PC-9 (cell line): ENCODE results near the gene ATP1A1. TPM values are rescaled to one million over a fixed set of nuclear protein-coding genes. Genes with fewer than 3 reads are reported as not detected.

Experiments used
- BruUV-seq: library from RNA; stranded (reverse); fragments of 400-500 nt; replicated peaks from 2 replicates; lab custom pipeline; 2021; lab: Mats Ljungman, UMichigan
- CTCF ChIA-PET: fragments of 300-600 bp; sonication (Branson Sonifier 250); formaldehyde crosslinking; loops from one replicate; lab custom pipeline; 2022; ENCODE audit warnings: antibody characterized with exemption; lab: Charles Lee
- POLR2A ChIA-PET: fragments of 300-600 bp; sonication (Branson Sonifier 250); formaldehyde crosslinking; loops from one replicate; lab custom pipeline; 2022; ENCODE audit warnings: antibody characterized with exemption; ENCODE audit not compliant: unreplicated experiment; lab: Charles Lee
- DNase-seq, 2 experiments: peaks; one replicate each; pipeline versions ENCODE4 v3.0.0 to v3.0.0-alpha.2; 2015 to 2022; ENCODE audit warnings: mixed read lengths in 1 of 2
- H2AFZ ChIP-seq: fragments of 200-600 bp; sonication (generic); 2 replicates; pipeline ENCODE4 v1.8.1; 2017; ENCODE audit warnings: antibody characterized with exemption
- H3F3A ChIP-seq: fragments of 200-600 bp; sonication (generic); 2 replicates; pipeline ENCODE4 v1.8.1; 2017; ENCODE audit warnings: antibody characterized with exemption, mild to moderate bottlenecking, low read depth; ENCODE audit not compliant: insufficient read depth
- H3K27ac ChIP-seq: fragments of 200-600 bp; sonication (generic); 2 replicates; pipeline ENCODE4 v1.6.1; 2016; ENCODE audit warnings: mixed run types
- H3K27me3 ChIP-seq: fragments of 200-600 bp; sonication (generic); 2 replicates; pipeline ENCODE4 v1.6.1; 2016; ENCODE audit warnings: low read depth, mixed run types; ENCODE audit not compliant: insufficient read depth
- H3K36me3 ChIP-seq: fragments of 200-600 bp; sonication (generic); 2 replicates; pipeline ENCODE4 v1.6.1; 2016; ENCODE audit warnings: low read depth, mixed run types
- H3K4me1 ChIP-seq: fragments of 200-600 bp; sonication (generic); replicated peaks from 2 replicates; pipeline ENCODE4 v1.6.1; 2016; ENCODE audit warnings: mixed run types; ENCODE audit not compliant: insufficient read depth
- H3K4me2 ChIP-seq: fragments of 200-600 bp; sonication (generic); 2 replicates; pipeline ENCODE4 v1.6.1; 2017; ENCODE audit warnings: mixed run types
- H3K4me3 ChIP-seq: fragments of 200-600 bp; sonication (generic); 2 replicates; pipeline ENCODE4 v1.6.1; 2016; ENCODE audit warnings: mixed run types
- H3K79me2 ChIP-seq: fragments of 200-600 bp; sonication (generic); 2 replicates; pipeline ENCODE4 v1.6.1; 2017; ENCODE audit warnings: low read depth, mixed run types
- H3K9me2 ChIP-seq: fragments of 200-600 bp; sonication (generic); 2 replicates; pipeline ENCODE4 v1.8.1; 2017; ENCODE audit warnings: mild to moderate bottlenecking; ENCODE audit not compliant: insufficient read depth
- H3K9me3 ChIP-seq: fragments of 200-600 bp; sonication (generic); 2 replicates; pipeline ENCODE4 v1.8.1; 2016; ENCODE audit warnings: low read depth; ENCODE audit not compliant: insufficient read depth
- H4K20me1 ChIP-seq: fragments of 200-600 bp; sonication (generic); 2 replicates; pipeline ENCODE4 v1.8.1; 2017; ENCODE audit not compliant: insufficient read depth
- EZH2 ChIP-seq: fragments of 200-600 bp; sonication (generic); IDR thresholded peaks from 2 replicates; pipeline ENCODE4 v1.8.0; 2017; ENCODE audit warnings: antibody characterized with exemption, low read depth
- intact Hi-C: fragments of 100-400 bp; cut with micrococcal nuclease; formaldehyde crosslinking; loops from one replicate; pipeline ENCODE4 v1.10.0; 2022; ENCODE audit not compliant: unreplicated experiment
- total RNA-seq: library from RNA; stranded (reverse); gene quantifications from 2 replicates; pipeline ENCODE4 v1.2.3, GENCODE V29; 2021
- TF ChIP-seq, protein P1 (sequence below): fragments of 200-600 bp; sonication (generic); conservative IDR thresholded peaks from 2 replicates; pipeline ENCODE4 v1.6.1; 2017; ENCODE audit warnings: mixed run types, antibody characterized with exemption, mild to moderate bottlenecking, moderate library complexity

Gene ATP1A1
- total RNA-seq, 1 experiment from 2014 or later, result 399 TPM

DNA sequence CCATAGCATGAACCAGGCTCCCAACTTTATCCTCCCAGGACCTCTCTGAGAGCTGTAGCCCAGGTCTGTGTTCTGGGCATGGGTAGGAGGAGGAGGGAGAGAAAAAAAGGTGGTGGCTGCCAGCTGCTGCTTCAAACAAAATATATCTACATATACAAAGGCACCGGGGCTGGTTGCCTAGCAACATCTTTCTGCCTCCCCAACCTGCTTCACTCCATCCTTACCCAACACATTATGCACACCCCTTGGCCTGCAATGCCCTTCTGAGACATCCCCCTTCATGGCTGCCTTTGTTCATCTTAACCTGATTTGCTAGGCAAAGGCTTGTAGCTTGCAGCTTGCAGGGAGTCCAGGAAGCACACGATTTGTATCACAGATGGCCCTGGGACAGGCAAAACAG, 27.2 kb upstream of the ATP1A1 start:
- BruUV-seq, result no TSS peak
- CTCF ChIA-PET, result no interaction called here
- intact Hi-C loops, result no loop called here

DNA sequence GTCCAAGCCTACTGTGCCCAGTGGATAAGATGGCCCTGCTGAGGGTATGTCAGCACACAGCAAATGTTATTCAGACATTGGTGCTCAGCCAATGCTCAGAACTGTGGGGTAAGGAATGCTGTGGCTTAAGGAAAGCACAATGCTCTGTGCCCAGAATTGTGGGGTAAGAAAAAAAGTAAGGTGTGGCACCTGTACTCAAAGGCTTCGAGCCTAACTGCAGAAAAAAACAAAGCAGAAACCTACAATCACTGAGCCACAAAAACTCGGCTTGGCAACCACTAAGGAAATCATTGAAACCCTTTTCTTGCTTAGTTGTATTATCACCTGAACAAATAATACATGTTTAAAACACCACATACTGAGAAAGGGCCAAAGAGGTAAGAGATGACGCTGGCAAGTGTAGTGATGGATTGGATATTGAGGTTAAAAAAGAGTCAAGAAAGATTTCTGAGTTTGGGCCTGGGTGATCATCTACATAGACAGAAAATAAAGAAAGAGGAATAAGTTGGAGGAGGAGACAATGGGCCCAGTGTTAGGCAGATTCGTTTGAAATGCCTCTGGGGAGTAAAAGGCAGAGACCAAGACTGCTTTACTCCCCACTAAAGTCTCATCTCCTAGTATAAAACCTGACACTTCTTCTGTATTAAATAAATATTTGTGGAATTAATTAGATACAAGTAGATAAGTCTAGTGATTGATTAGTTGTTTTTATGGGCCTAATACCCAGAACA, 25.9 kb upstream of the ATP1A1 start:
- TF ChIP-seq, protein P1, sequence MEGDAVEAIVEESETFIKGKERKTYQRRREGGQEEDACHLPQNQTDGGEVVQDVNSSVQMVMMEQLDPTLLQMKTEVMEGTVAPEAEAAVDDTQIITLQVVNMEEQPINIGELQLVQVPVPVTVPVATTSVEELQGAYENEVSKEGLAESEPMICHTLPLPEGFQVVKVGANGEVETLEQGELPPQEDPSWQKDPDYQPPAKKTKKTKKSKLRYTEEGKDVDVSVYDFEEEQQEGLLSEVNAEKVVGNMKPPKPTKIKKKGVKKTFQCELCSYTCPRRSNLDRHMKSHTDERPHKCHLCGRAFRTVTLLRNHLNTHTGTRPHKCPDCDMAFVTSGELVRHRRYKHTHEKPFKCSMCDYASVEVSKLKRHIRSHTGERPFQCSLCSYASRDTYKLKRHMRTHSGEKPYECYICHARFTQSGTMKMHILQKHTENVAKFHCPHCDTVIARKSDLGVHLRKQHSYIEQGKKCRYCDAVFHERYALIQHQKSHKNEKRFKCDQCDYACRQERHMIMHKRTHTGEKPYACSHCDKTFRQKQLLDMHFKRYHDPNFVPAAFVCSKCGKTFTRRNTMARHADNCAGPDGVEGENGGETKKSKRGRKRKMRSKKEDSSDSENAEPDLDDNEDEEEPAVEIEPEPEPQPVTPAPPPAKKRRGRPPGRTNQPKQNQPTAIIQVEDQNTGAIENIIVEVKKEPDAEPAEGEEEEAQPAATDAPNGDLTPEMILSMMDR, result no peak
- TF ChIP-seq EZH2, result no peak
- Histone ChIP-seq H4K20me1 (no peaks in the 10 kb centered on the region), H3K9me2 (peaks cover 3% of the 10 kb centered on the region; the same call in 1 of the 2 replicates), H3K79me2 (no peaks in the 10 kb centered on the region), H3K9me3 (no peaks in the 10 kb centered on the region), H3K4me2 (no peak overlapping the region), H3K27ac (no peak overlapping the region), H3F3A (no peaks in the 10 kb centered on the region), H2AFZ (no peak overlapping the region), H3K4me1 (peaks cover 12% of the 10 kb centered on the region), H3K4me3 (no peak overlapping the region), H3K36me3 (no peaks in the 10 kb centered on the region), H3K27me3 (no peaks in the 10 kb centered on the region)
- CTCF ChIA-PET, result no interaction called here
- no TSS peak for BruUV-seq
- intact Hi-C loops, result no loop called here
- POLR2A ChIA-PET, result no interaction called here
- DNase-seq, result no peak

More for the DNA sequence above, 27.2 kb upstream of the ATP1A1 start:
- DNase-seq, result no peak
- Histone ChIP-seq H3K79me2 (no peaks in the 10 kb centered on the region), H3K27ac (no peak overlapping the region), H3K4me3 (no peak overlapping the region), H4K20me1 (no peaks in the 10 kb centered on the region), H3K36me3 (no peaks in the 10 kb centered on the region), H2AFZ (no peak overlapping the region), H3K4me1 (peaks cover 25% of the 10 kb centered on the region), H3K27me3 (no peaks in the 10 kb centered on the region), H3F3A (peaks cover 8% of the 10 kb centered on the region), H3K9me3 (no peaks in the 10 kb centered on the region), H3K9me2 (peaks cover 3% of the 10 kb centered on the region; the same call in 1 of the 2 replicates), H3K4me2 (no peak overlapping the region)
- POLR2A ChIA-PET, result no interaction called here
- TF ChIP-seq, protein P1, result no peak
- no peak for TF ChIP-seq EZH2

DNA sequence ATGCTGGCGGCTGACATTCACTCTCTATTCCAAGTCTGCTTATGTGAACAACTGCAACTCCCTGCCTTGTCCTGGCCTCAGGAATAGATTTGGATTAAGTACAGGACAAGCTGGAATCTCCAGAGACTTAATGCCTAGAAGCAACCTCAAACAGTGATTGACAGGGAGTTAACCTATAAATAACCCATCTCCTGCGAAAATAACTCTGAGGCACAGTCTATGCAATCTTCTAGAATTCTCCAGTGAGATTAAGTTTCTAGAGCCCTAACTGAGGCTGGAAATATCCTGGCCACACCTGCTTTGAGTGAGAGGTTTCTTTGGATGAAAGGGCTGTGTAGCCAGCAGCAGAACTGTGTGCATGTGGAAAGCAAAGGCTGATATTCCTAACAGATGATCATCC, 25.3 kb upstream of the ATP1A1 start:
- CTCF ChIA-PET, result no interaction called here
- no peaks in the 10 kb centered on the region for H3K9me3 ChIP-seq
- no peak overlapping the region for H3K27ac ChIP-seq
- H3F3A ChIP-seq, result no peaks in the 10 kb centered on the region
- H3K4me1 ChIP-seq, result peaks cover 10% of the 10 kb centered on the region
- peaks cover 3% of the 10 kb centered on the region; the same call in 1 of the 2 replicates for H3K9me2 ChIP-seq
- H3K4me3 ChIP-seq, result no peak overlapping the region
- TF ChIP-seq, protein P1, result no peak
- TF ChIP-seq EZH2, result no peak
- BruUV-seq, result no TSS peak
- no peaks in the 10 kb centered on the region for H3K27me3 ChIP-seq
- no peaks in the 10 kb centered on the region for H4K20me1 ChIP-seq
- POLR2A ChIA-PET, result no interaction called here
- no peak overlapping the region for H2AFZ ChIP-seq
- H3K4me2 ChIP-seq, result no peak overlapping the region
- no peaks in the 10 kb centered on the region for H3K79me2 ChIP-seq
- DNase-seq, result no peak
- H3K36me3 ChIP-seq, result no peaks in the 10 kb centered on the region
- intact Hi-C loops, result no loop called here
